Right atrium auricular region (tissue), 2 donors: ENCODE measurements around the gene NUBP2. TPM values are rescaled to one million over a fixed set of nuclear protein-coding genes. Genes with fewer than 3 reads are reported as not detected.

Experiments used
- DNase-seq: peaks from one replicate; pipeline ENCODE4 v3.0.0-alpha.2; 2019; ENCODE audit warnings: low spot score
- H3K27ac ChIP-seq, 2 donors: fragments of 200-600 bp; sonication (generic); 1 replicate in 1 of 2; 2 replicates in 1 of 2; pipeline ENCODE4 v1.5.1; 2016 to 2019
- H3K27me3 ChIP-seq, 2 donors: fragments of 200-600 bp; sonication (generic); one replicate each; pipeline versions ENCODE4 v1.5.1 to v1.6.0; 2017 to 2019
- H3K36me3 ChIP-seq: fragments of 200-600 bp; sonication (generic); one replicate; pipeline ENCODE4 v1.5.1; 2016
- H3K4me1 ChIP-seq, 2 donors: fragments of 200-600 bp; sonication (generic); one replicate each; pipeline versions ENCODE4 v1.5.1 to v1.6.0; 2017 to 2019
- H3K4me3 ChIP-seq, 2 donors: fragments of 200-600 bp; sonication (generic); 1 replicate in 1 of 2; 2 replicates in 1 of 2; pipeline ENCODE4 v1.5.1; 2017 to 2019; ENCODE audit warnings: mild to moderate bottlenecking in 1 of 2, moderate library complexity in 1 of 2
- H3K9me3 ChIP-seq, 2 donors: fragments of 200-600 bp; sonication (generic); one replicate each; pipeline ENCODE4 v1.5.1; 2019
- CTCF ChIP-seq, 2 donors: fragments of 200-600 bp; sonication (generic); IDR thresholded peaks; one replicate each; pipeline ENCODE4 v1.5.1; 2019; ENCODE audit warnings: antibody characterized with exemption in 2 of 2
- total RNA-seq, 2 donors: library from RNA; depleted of rRNA; stranded (reverse); fragments of >200 nt; gene quantifications; one replicate each; pipeline ENCODE4 v1.1.0, GENCODE V29; 2016

NUBP2 gene
- total RNA-seq, 2 donors from 2014 or later: 70.3 to 77.9 TPM

GRCh38 chr16:1821861-1822611 lies 39.3 kb downstream of the NUBP2 start:
- DNase-seq: no peak
- no peak overlapping the region for H3K4me3 ChIP-seq
- H3K4me1 ChIP-seq: peaks cover 0 to 22% of the 10 kb centered on the region in 2 donors
- H3K9me3 ChIP-seq: no peaks in the 10 kb centered on the region
- TF ChIP-seq CTCF (IDR thresholded peaks at IDR 0.05): no peak
- H3K36me3 ChIP-seq: peaks cover 48% of the 10 kb centered on the region
- H3K27ac ChIP-seq: no peak overlapping the region
- no peaks in the 10 kb centered on the region for H3K27me3 ChIP-seq

- Histone ChIP-seq H3K36me3 (peaks cover 43% of the 10 kb centered on the region), H3K4me1 (peaks cover 0 to 27% of the 10 kb centered on the region in 2 donors)
Measured at GRCh38 chr16:1822801-1823200, 40.0 kb downstream of the NUBP2 start.

GRCh38 chr16:1823821-1824220 lies 41.1 kb downstream of the NUBP2 start:
- Histone ChIP-seq H3K9me3 (no peaks in the 10 kb centered on the region), H3K27me3 (no peaks in the 10 kb centered on the region), H3K27ac (no peak overlapping the region), H3K4me3 (no peak overlapping the region), H3K4me1 (peaks cover 0 to 36% of the 10 kb centered on the region in 2 donors), H3K36me3 (peaks cover 33% of the 10 kb centered on the region)
- no peak for TF ChIP-seq CTCF (IDR thresholded peaks at IDR 0.05)
- no peak for DNase-seq

More at GRCh38 chr16:1822801-1823200, 40.0 kb downstream of the NUBP2 start:
- no peak for DNase-seq
- H3K27me3 ChIP-seq: no peaks in the 10 kb centered on the region
- H3K9me3 ChIP-seq: no peaks in the 10 kb centered on the region
- no peak overlapping the region for H3K27ac ChIP-seq
- no peak overlapping the region for H3K4me3 ChIP-seq
- no peak for TF ChIP-seq CTCF (IDR thresholded peaks at IDR 0.05)

- TF ChIP-seq CTCF (IDR thresholded peaks at IDR 0.05): no peak
- Histone ChIP-seq H3K4me1 (peaks cover 0 to 42% of the 10 kb centered on the region in 2 donors), H3K27ac (peak overlapping the region in 1 of 2 donors; percentile 56), H3K36me3 (peaks cover 22% of the 10 kb centered on the region), H3K27me3 (no peaks in the 10 kb centered on the region), H3K4me3 (peak overlapping the region; percentile 77 to 94), H3K9me3 (no peaks in the 10 kb centered on the region)
- DNase-seq: no peak
Measured at GRCh38 chr16:1825381-1825863, 42.7 kb downstream of the NUBP2 start.

GRCh38 chr16:1825864-1826690 lies 43.3 kb downstream of the NUBP2 start:
- H3K4me1 ChIP-seq: peaks cover 0 to 42% of the 10 kb centered on the region in 2 donors
- no peaks in the 10 kb centered on the region for H3K27me3 ChIP-seq
- H3K36me3 ChIP-seq: peaks cover 17% of the 10 kb centered on the region
- H3K9me3 ChIP-seq: no peaks in the 10 kb centered on the region
- peak overlapping the region; percentile 77 to 94 for H3K4me3 ChIP-seq
- TF ChIP-seq CTCF (IDR thresholded peaks at IDR 0.05): no peak
- H3K27ac ChIP-seq: peak overlapping the region; percentile 32 to 92
- DNase-seq: no peak
